OCI-LY3 (cell line): ENCODE data around the gene PARP15.

ENCODE experiments used
- H2AFZ ChIP-seq: fragments of 200-600, 300-600 bp; shearing (Covaris generic); 2 replicates; pipeline ENCODE4 v1.6.0; 2014; ENCODE audit warnings: antibody characterized with exemption, low read depth, low read length
- H3K27ac ChIP-seq: fragments of 200-600, 300-600 bp; sonication (generic); 2 replicates; pipeline ENCODE4 v1.5.1; 2014; ENCODE audit warnings: mild to moderate bottlenecking, low read length, moderate library complexity, mixed read lengths
- H3K27me3 ChIP-seq: fragments of 200-600, 300-600 bp; sonication (generic); 2 replicates; pipeline ENCODE4 v1.6.1; 2014; ENCODE audit warnings: low read depth, low read length, mixed read lengths
- H3K36me3 ChIP-seq: fragments of 200-600, 300-600 bp; sonication (generic); replicated peaks from 2 replicates; pipeline ENCODE3; 2014; ENCODE audit warnings: low read depth, low read length, mixed read lengths
- H3K4me1 ChIP-seq: fragments of 300-600, 200-600 bp; sonication (generic); 2 replicates; pipeline ENCODE4 v1.6.1; 2014; ENCODE audit warnings: low read length, mixed read lengths
- H3K4me2 ChIP-seq: fragments of 200-600, 300-600 bp; sonication (generic); 2 replicates; pipeline ENCODE4 v1.6.1; 2014; ENCODE audit warnings: low read length, mixed read lengths
- H3K4me3 ChIP-seq: fragments of 300-600, 200-600 bp; sonication (generic); 2 replicates; pipeline ENCODE4 v1.5.1; 2014; ENCODE audit warnings: antibody characterized with exemption, mild to moderate bottlenecking, low read length, moderate library complexity
- H3K79me2 ChIP-seq: fragments of 300-600, 200-600 bp; shearing (Covaris generic); 2 replicates; pipeline ENCODE4 v1.6.1; 2014; ENCODE audit warnings: mild to moderate bottlenecking, low read length, mixed read lengths
- H3K9ac ChIP-seq: fragments of 300-600, 200-600 bp; shearing (Covaris generic); 2 replicates; pipeline ENCODE4 v1.6.0; 2014; ENCODE audit warnings: mild to moderate bottlenecking, low read length, moderate library complexity
- H3K9me3 ChIP-seq: fragments of 200-600, 300-600 bp; shearing (Covaris generic); 2 replicates; pipeline ENCODE4 v1.6.1; 2014; ENCODE audit warnings: low read length, mixed read lengths; ENCODE audit not compliant: insufficient read depth
- H4K20me1 ChIP-seq: fragments of 200-600, 300-600 bp; sonication (generic); 2 replicates; pipeline ENCODE4 v1.6.1; 2016; ENCODE audit warnings: low read length, mixed read lengths; ENCODE audit not compliant: insufficient read depth
- CTCF ChIP-seq: fragments of 200-600, 300-600 bp; sonication (generic); IDR thresholded peaks from 2 replicates; pipeline ENCODE4 v1.5.1; 2014; ENCODE audit warnings: antibody characterized with exemption, low read length, low read depth
- EZH2phosphoT487 ChIP-seq: fragments of 200-600 bp; shearing (Covaris generic); IDR thresholded peaks from 2 replicates; pipeline ENCODE4 v1.6.1; 2018; ENCODE audit warnings: antibody characterized with exemption, mixed run types, low read depth

The PARP15 gene

GRCh38 chr3:122627301-122627700 lies 49.9 kb downstream of the PARP15 start:
- Histone ChIP-seq H3K27me3 (no peaks in the 10 kb centered on the region), H3K4me2 (peak overlapping the region; percentile 59), H4K20me1 (no peaks in the 10 kb centered on the region), H3K79me2 (peaks cover 14% of the 10 kb centered on the region), H3K4me3 (0 out of 2 replicates have a peak overlapping the region, but pooled peaks have one; percentile 26), H3K27ac (peak overlapping the region; percentile 94), H3K9ac (peak overlapping the region; percentile 65), H3K36me3 (peaks cover 84% of the 10 kb centered on the region), H2AFZ (no peak overlapping the region), H3K4me1 (peaks cover 54% of the 10 kb centered on the region), H3K9me3 (no peaks in the 10 kb centered on the region)
- TF ChIP-seq CTCF = no peak
- TF ChIP-seq EZH2phosphoT487 = no peak

- TF ChIP-seq EZH2phosphoT487 (no peak), CTCF (no peak)
- Histone ChIP-seq H3K36me3 (peaks cover 83% of the 10 kb centered on the region), H3K27me3 (no peaks in the 10 kb centered on the region)
These were observed 51.1 kb downstream of the PARP15 start for GRCh38 chr3:122628567-122628966.

GRCh38 chr3:122629763-122630162 lies 52.3 kb downstream of the PARP15 start:
- H2AFZ ChIP-seq = no peak overlapping the region
- H3K4me2 ChIP-seq = no peak overlapping the region
- H3K4me1 ChIP-seq = peaks cover 31% of the 10 kb centered on the region
- no peak overlapping the region for H3K4me3 ChIP-seq
- no peak overlapping the region for H3K27ac ChIP-seq
- no peaks in the 10 kb centered on the region for H4K20me1 ChIP-seq
- H3K9ac ChIP-seq = no peak overlapping the region
- no peak for TF ChIP-seq CTCF
- TF ChIP-seq EZH2phosphoT487 = no peak
- H3K79me2 ChIP-seq = peaks cover 7% of the 10 kb centered on the region
- peaks cover 83% of the 10 kb centered on the region for H3K36me3 ChIP-seq
- H3K27me3 ChIP-seq = no peaks in the 10 kb centered on the region
- H3K9me3 ChIP-seq = no peaks in the 10 kb centered on the region

More at GRCh38 chr3:122628567-122628966, 51.1 kb downstream of the PARP15 start:
- no peak overlapping the region for H3K4me2 ChIP-seq
- H3K4me1 ChIP-seq = peaks cover 42% of the 10 kb centered on the region
- H3K27ac ChIP-seq = no peak overlapping the region
- H3K4me3 ChIP-seq = no peak overlapping the region
- H3K9ac ChIP-seq = no peak overlapping the region
- peaks cover 7% of the 10 kb centered on the region for H3K79me2 ChIP-seq
- no peaks in the 10 kb centered on the region for H4K20me1 ChIP-seq
- no peak overlapping the region for H2AFZ ChIP-seq
- H3K9me3 ChIP-seq = no peaks in the 10 kb centered on the region

- peaks cover 67% of the 10 kb centered on the region for H3K36me3 ChIP-seq
- no peak overlapping the region for H3K4me2 ChIP-seq
- H3K9ac ChIP-seq = no peak overlapping the region
- H3K27me3 ChIP-seq = no peaks in the 10 kb centered on the region
- H3K4me1 ChIP-seq = no peaks in the 10 kb centered on the region
- no peaks in the 10 kb centered on the region for H4K20me1 ChIP-seq
- no peaks in the 10 kb centered on the region for H3K9me3 ChIP-seq
- H3K79me2 ChIP-seq = no peaks in the 10 kb centered on the region
- TF ChIP-seq EZH2phosphoT487 (no peak), CTCF (no peak)
- no peak overlapping the region for H3K4me3 ChIP-seq
- no peak overlapping the region for H3K27ac ChIP-seq
- H2AFZ ChIP-seq = no peak overlapping the region
These were observed 58.3 kb downstream of the PARP15 start for GRCh38 chr3:122635789-122636188.
